Measurements from ENCODE around the gene DLGAP1.

Gene DLGAP1

GRCh38 chr18:3529077-3529476 is 926.0 kb downstream of the DLGAP1 start:
- DNase-seq, result no peak
- H3K27ac ChIP-seq (ENCODE audit: insufficient read depth, low read length, poor library complexity, severe bottlenecking), result no peak overlapping the region
- H3K9me3 ChIP-seq (ENCODE audit: control insufficient read depth, low read length), result no peaks in the 10 kb centered on the region
- no peaks in the 10 kb centered on the region for H3K27me3 ChIP-seq (replicated peaks; ENCODE audit: control insufficient read depth, insufficient read depth, low read length, poor library complexity, severe bottlenecking)
- H3K4me3 ChIP-seq (ENCODE audit: insufficient read depth, low read depth, low read length, poor library complexity, severe bottlenecking), result no peak overlapping the region
- H3K4me1 ChIP-seq (ENCODE audit: control insufficient read depth, insufficient read depth, low read length, poor library complexity, severe bottlenecking), result no peaks in the 10 kb centered on the region
- H3K36me3 ChIP-seq (ENCODE audit: control insufficient read depth, insufficient read depth, low read length), result no peaks in the 10 kb centered on the region

DNA sequence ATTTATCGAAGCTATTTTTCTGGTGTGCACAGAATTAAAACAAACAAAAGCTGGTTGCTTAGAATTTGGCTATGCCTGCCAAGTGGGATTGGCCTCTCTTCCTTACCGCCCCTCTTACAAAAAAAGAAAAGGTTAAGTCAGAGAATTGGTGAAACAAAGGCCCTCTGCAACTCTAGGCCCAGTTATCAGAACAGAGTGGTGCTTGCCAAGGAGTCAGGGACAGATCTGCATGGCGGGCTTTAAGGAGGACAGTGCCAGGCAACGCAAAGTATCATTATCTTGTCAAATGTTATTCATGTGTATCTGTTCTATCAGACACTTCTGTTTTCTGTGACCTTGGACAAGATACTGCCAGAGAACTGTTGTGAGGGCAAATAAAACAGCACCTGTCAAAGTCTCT is 926.9 kb downstream of the DLGAP1 start:
- H3K4me1 ChIP-seq (ENCODE audit: control insufficient read depth, insufficient read depth, low read length, poor library complexity, severe bottlenecking), result no peaks in the 10 kb centered on the region
- no peak overlapping the region for H3K4me3 ChIP-seq (ENCODE audit: insufficient read depth, low read depth, low read length, poor library complexity, severe bottlenecking)
- H3K27me3 ChIP-seq (replicated peaks; ENCODE audit: control insufficient read depth, insufficient read depth, low read length, poor library complexity, severe bottlenecking), result no peaks in the 10 kb centered on the region
- no peak for DNase-seq
- no peaks in the 10 kb centered on the region for H3K36me3 ChIP-seq (ENCODE audit: control insufficient read depth, insufficient read depth, low read length)
- no peak overlapping the region for H3K27ac ChIP-seq (ENCODE audit: insufficient read depth, low read length, poor library complexity, severe bottlenecking)
- no peaks in the 10 kb centered on the region for H3K9me3 ChIP-seq (ENCODE audit: control insufficient read depth, low read length)

GRCh38 chr18:3526421-3527354 is 928.4 kb downstream of the DLGAP1 start:
- Histone ChIP-seq H3K9me3 (ENCODE audit: control insufficient read depth, low read length) (no peaks in the 10 kb centered on the region), H3K4me3 (ENCODE audit: insufficient read depth, low read depth, low read length, poor library complexity, severe bottlenecking) (peak overlapping the region; percentile 8), H3K27ac (ENCODE audit: insufficient read depth, low read length, poor library complexity, severe bottlenecking) (no peak overlapping the region), H3K36me3 (ENCODE audit: control insufficient read depth, insufficient read depth, low read length) (no peaks in the 10 kb centered on the region), H3K27me3 (replicated peaks; ENCODE audit: control insufficient read depth, insufficient read depth, low read length, poor library complexity, severe bottlenecking) (no peaks in the 10 kb centered on the region), H3K4me1 (ENCODE audit: control insufficient read depth, insufficient read depth, low read length, poor library complexity, severe bottlenecking) (no peaks in the 10 kb centered on the region)
- no peak for DNase-seq

GRCh38 chr18:3525870-3526420 is 929.2 kb downstream of the DLGAP1 start:
- peak; percentile 2 to 23 (median 7) for DNase-seq
- no peaks in the 10 kb centered on the region for H3K4me1 ChIP-seq (ENCODE audit: control insufficient read depth, insufficient read depth, low read length, poor library complexity, severe bottlenecking)
- no peaks in the 10 kb centered on the region for H3K9me3 ChIP-seq (ENCODE audit: control insufficient read depth, low read length)
- no peak overlapping the region for H3K27ac ChIP-seq (ENCODE audit: insufficient read depth, low read length, poor library complexity, severe bottlenecking)
- no peaks in the 10 kb centered on the region for H3K27me3 ChIP-seq (replicated peaks; ENCODE audit: control insufficient read depth, insufficient read depth, low read length, poor library complexity, severe bottlenecking)
- H3K4me3 ChIP-seq (ENCODE audit: insufficient read depth, low read depth, low read length, poor library complexity, severe bottlenecking), result peak overlapping the region; percentile 8
- H3K36me3 ChIP-seq (ENCODE audit: control insufficient read depth, insufficient read depth, low read length), result no peaks in the 10 kb centered on the region

DNA sequence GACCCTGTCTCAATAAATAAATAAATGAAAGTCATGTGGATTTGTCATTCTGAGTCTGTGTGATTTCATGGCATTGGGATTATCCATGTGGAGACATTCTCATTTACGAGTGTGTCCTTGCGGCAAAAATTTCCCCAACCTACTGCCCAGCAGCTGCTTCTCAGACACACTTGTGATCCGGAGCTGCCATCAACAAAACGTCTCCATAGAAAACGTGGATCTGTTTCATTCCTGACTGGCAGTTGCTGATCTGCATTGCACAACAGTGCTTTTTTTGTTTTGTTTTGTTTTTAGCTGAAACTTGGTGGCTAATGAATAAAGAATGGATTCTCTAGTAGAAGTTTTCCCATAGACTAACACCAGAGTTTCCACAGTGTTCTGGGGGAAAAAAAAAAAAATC is 930.4 kb downstream of the DLGAP1 start:
- Histone ChIP-seq H3K27me3 (replicated peaks; ENCODE audit: control insufficient read depth, insufficient read depth, low read length, poor library complexity, severe bottlenecking) (no peaks in the 10 kb centered on the region), H3K27ac (ENCODE audit: insufficient read depth, low read length, poor library complexity, severe bottlenecking) (no peak overlapping the region), H3K4me1 (ENCODE audit: control insufficient read depth, insufficient read depth, low read length, poor library complexity, severe bottlenecking) (no peaks in the 10 kb centered on the region), H3K36me3 (ENCODE audit: control insufficient read depth, insufficient read depth, low read length) (no peaks in the 10 kb centered on the region), H3K4me3 (ENCODE audit: insufficient read depth, low read depth, low read length, poor library complexity, severe bottlenecking) (no peak overlapping the region), H3K9me3 (ENCODE audit: control insufficient read depth, low read length) (no peaks in the 10 kb centered on the region)
- no peak for DNase-seq

DNA sequence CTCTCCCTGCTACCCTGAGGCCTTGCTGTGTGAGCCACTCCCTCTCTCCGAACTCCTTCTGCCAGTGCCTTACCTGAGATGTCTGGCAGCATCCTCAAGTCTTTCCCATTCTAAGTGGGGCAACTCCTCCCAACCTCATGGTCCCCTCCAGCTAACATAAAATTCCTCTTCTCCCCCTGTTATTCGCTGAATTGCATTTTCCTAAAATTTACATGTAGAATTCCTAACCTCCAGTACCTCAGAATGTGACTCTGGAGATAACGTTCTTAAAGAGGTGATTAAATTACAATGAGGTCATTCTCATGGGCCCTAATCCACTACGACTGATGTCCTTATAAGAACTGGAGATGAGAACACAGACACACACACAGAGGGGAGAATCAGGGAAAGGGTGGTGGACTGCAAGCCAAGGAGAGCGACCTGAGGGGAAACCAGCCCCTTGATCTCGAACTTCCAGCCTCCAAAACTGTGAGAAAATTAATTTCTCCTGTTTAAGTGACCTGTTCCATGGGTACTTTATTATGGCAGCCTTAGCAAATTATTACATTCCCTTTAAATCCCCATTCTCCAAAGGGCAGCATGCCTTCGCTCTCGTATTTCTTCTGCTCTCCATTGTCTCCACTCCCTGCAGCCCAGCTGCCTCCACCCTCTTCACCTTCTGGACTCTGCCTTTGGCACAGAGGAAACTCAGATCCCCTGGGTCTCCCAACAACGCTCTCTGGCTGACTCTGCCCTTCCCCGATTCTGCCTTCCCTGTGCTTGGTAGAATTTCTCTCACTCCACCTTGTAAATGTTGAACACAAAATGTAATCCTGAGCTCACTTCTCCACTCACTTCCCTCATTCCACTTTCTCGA is 934.6 kb downstream of the DLGAP1 start:
- Histone ChIP-seq H3K9me3 (ENCODE audit: control insufficient read depth, low read length) (no peaks in the 10 kb centered on the region), H3K4me3 (ENCODE audit: insufficient read depth, low read depth, low read length, poor library complexity, severe bottlenecking) (no peak overlapping the region), H3K27me3 (replicated peaks; ENCODE audit: control insufficient read depth, insufficient read depth, low read length, poor library complexity, severe bottlenecking) (no peaks in the 10 kb centered on the region), H3K27ac (ENCODE audit: insufficient read depth, low read length, poor library complexity, severe bottlenecking) (no peak overlapping the region), H3K36me3 (ENCODE audit: control insufficient read depth, insufficient read depth, low read length) (no peaks in the 10 kb centered on the region), H3K4me1 (ENCODE audit: control insufficient read depth, insufficient read depth, low read length, poor library complexity, severe bottlenecking) (no peaks in the 10 kb centered on the region)
- no peak for DNase-seq

GRCh38 chr18:3514312-3515216 is 940.5 kb downstream of the DLGAP1 start:
- DNase-seq, result no peak
- Histone ChIP-seq H3K9me3 (ENCODE audit: control insufficient read depth, low read length) (no peaks in the 10 kb centered on the region), H3K27me3 (replicated peaks; ENCODE audit: control insufficient read depth, insufficient read depth, low read length, poor library complexity, severe bottlenecking) (no peaks in the 10 kb centered on the region), H3K27ac (ENCODE audit: insufficient read depth, low read length, poor library complexity, severe bottlenecking) (no peak overlapping the region), H3K4me3 (ENCODE audit: insufficient read depth, low read depth, low read length, poor library complexity, severe bottlenecking) (no peak overlapping the region), H3K4me1 (ENCODE audit: control insufficient read depth, insufficient read depth, low read length, poor library complexity, severe bottlenecking) (no peaks in the 10 kb centered on the region), H3K36me3 (ENCODE audit: control insufficient read depth, insufficient read depth, low read length) (no peaks in the 10 kb centered on the region)

DNA sequence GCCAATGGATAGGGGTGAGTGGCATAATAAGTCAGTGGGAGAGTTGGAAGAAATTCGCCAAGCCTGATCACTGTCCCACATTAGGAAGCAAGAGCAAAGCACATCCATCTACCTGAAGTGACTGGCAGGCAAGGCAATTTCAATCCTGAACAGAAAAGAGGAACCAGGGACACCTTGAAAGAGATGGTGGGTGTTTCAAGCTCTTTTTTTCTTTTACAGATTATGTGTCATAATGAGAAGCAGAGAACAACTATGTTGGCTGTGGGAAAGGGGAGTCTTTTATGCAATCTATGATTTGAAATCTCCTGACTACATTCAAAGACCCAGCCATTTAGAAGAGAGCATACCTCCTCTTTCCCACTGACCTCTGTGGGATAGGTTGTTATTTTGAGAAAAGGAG is 941.6 kb downstream of the DLGAP1 start:
- no peaks in the 10 kb centered on the region for H3K36me3 ChIP-seq (ENCODE audit: control insufficient read depth, insufficient read depth, low read length)
- no peak for DNase-seq
- H3K4me3 ChIP-seq (ENCODE audit: insufficient read depth, low read depth, low read length, poor library complexity, severe bottlenecking), result no peak overlapping the region
- H3K27ac ChIP-seq (ENCODE audit: insufficient read depth, low read length, poor library complexity, severe bottlenecking), result no peak overlapping the region
- no peaks in the 10 kb centered on the region for H3K4me1 ChIP-seq (ENCODE audit: control insufficient read depth, insufficient read depth, low read length, poor library complexity, severe bottlenecking)
- no peaks in the 10 kb centered on the region for H3K9me3 ChIP-seq (ENCODE audit: control insufficient read depth, low read length)
- no peaks in the 10 kb centered on the region for H3K27me3 ChIP-seq (replicated peaks; ENCODE audit: control insufficient read depth, insufficient read depth, low read length, poor library complexity, severe bottlenecking)

- Histone ChIP-seq H3K9me3 (ENCODE audit: control insufficient read depth, low read length) (no peaks in the 10 kb centered on the region), H3K27me3 (replicated peaks; ENCODE audit: control insufficient read depth, insufficient read depth, low read length, poor library complexity, severe bottlenecking) (no peaks in the 10 kb centered on the region), H3K4me3 (ENCODE audit: insufficient read depth, low read depth, low read length, poor library complexity, severe bottlenecking) (no peak overlapping the region), H3K27ac (ENCODE audit: insufficient read depth, low read length, poor library complexity, severe bottlenecking) (no peak overlapping the region), H3K36me3 (ENCODE audit: control insufficient read depth, insufficient read depth, low read length) (no peaks in the 10 kb centered on the region), H3K4me1 (ENCODE audit: control insufficient read depth, insufficient read depth, low read length, poor library complexity, severe bottlenecking) (no peaks in the 10 kb centered on the region)
- no peak for DNase-seq
Measured at GRCh38 chr18:3511980-3512379, 943.1 kb downstream of the DLGAP1 start.

All from effector memory CD4-positive, alpha-beta T cell (primary cell).